Measurements from ENCODE around the gene MED31.
"Not testable (repeated sequence)": the region's sequence is repeated elsewhere in the genome, so short reads cannot be mapped to it uniquely, and the experiment has no call there.

DNA sequence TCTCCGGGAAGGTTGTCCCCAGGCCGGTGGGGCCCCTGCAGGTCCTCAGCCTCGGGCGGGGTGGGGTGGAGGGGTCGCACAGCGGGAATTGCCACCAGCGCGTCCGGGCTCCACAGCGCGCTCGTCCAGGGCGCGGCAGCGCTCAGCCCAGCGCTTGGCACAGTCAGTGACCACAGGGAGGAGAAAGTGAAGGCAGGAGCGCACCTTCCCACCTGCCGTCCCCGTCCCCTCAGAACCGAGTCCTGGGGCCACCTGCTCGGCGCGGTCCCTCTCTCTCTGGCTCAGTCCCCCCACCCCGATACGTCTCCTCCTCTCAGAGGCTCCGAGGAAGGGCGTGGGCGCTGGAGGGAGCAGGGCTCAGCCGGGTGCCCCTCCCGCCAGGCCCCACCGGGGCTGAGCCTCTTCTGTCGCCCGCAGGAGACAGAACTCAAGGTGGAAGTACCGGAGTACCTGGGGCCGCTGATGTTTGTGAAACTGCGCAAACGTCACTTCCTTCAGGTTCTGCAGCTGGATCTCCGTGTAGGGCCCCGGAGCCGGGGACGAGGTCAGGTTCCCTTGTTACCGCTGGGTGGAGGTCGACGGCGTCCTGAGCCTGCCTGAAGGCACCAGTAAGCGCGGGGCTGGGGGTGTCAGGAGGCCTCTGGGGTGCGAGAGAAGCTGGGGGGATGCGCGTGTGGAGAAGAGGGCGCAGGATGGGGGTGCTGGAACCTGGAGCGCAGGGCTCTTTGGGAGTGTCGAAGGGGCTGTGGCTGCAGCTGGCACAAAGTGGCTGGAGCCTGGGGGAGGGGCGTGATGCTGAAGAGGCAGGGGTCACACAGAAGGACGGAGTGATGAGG lies 5.6 kb upstream of the MED31 start:
- TF ChIP-seq POLR2A, CTCF (IDR thresholded peaks at IDR 0.05): not testable (repeated sequence)

Measured in testis (tissue), 2 donors.